Natural killer cell (primary cell): Measurements from ENCODE around the gene GLYR1. TPM values are rescaled to one million over a fixed set of nuclear protein-coding genes. Genes with fewer than 3 reads are reported as not detected.

ENCODE experiments used
- ATAC-seq, 3 donors: fragments of 150-1000 bp in 2 of 3; fragments of 200-7000 bp in 1 of 3; cut with Tn5 transposase; 1 replicate in 1 of 3; 2 replicates in 2 of 3; pipeline ENCODE4 v1.10.0; 2021; ENCODE audit warnings: mild to moderate bottlenecking in 2 of 3, moderate library complexity in 2 of 3
- DNase-seq, 2 donors: peaks; one replicate each; pipeline versions ENCODE4 v3.0.0 to v3.0.0-alpha.2; 2013 to 2021; ENCODE audit warnings: mixed read lengths in 1 of 2
- H3K27ac ChIP-seq: one replicate; pipeline ENCODE4 v1.5.1; 2013; ENCODE audit warnings: mild to moderate bottlenecking, low read length
- H3K27me3 ChIP-seq: one replicate; pipeline ENCODE4 v1.6.1; 2013; ENCODE audit warnings: low read length; ENCODE audit not compliant: control insufficient read depth, insufficient read depth
- H3K36me3 ChIP-seq: one replicate; pipeline ENCODE4 v1.6.1; 2013; ENCODE audit warnings: low read length; ENCODE audit not compliant: control insufficient read depth, insufficient read depth
- H3K4me1 ChIP-seq: one replicate; pipeline ENCODE4 v1.6.1; 2013; ENCODE audit warnings: low read length; ENCODE audit not compliant: control insufficient read depth, insufficient read depth
- H3K4me3 ChIP-seq: one replicate; pipeline ENCODE4 v1.5.1; 2013; ENCODE audit warnings: low read length
- H3K9me3 ChIP-seq: one replicate; pipeline ENCODE4 v1.6.1; 2013; ENCODE audit warnings: low read length; ENCODE audit not compliant: control insufficient read depth, insufficient read depth
- H3K27ac Mint-ChIP-seq, 2 donors: one replicate each; pipeline ENCODE4 v1.8.0; 2022; ENCODE audit warnings: mild to moderate bottlenecking in 2 of 2, mixed read lengths in 2 of 2, moderate library complexity in 1 of 2
- H3K27me3 Mint-ChIP-seq, 2 donors: one replicate each; pipeline ENCODE4 v1.8.0; 2022; ENCODE audit warnings: low read depth in 2 of 2, mixed read lengths in 2 of 2
- H3K36me3 Mint-ChIP-seq: one replicate; pipeline ENCODE4 v1.8.0; 2022; ENCODE audit warnings: mixed read lengths
- H3K4me1 Mint-ChIP-seq, 2 donors: one replicate each; pipeline ENCODE4 v1.8.0; 2022; ENCODE audit warnings: mixed read lengths in 2 of 2
- H3K4me3 Mint-ChIP-seq: one replicate; pipeline ENCODE4 v1.8.0; 2022; ENCODE audit warnings: mild to moderate bottlenecking, moderate library complexity, mixed read lengths
- H3K9me3 Mint-ChIP-seq, 2 donors: one replicate each; pipeline ENCODE4 v1.8.0; 2022; ENCODE audit warnings: mixed read lengths in 2 of 2
- WGBS: methylation state at CpG from one replicate; pipeline ENCODE4 v1.1.7; 2013; ENCODE audit warnings: missing lambda C conversion rate; ENCODE audit not compliant: insufficient coverage; 5-methylcytosine and 5-hydroxymethylcytosine counted together
- intact Hi-C: fragments of 100-400 bp; cut with micrococcal nuclease; formaldehyde crosslinking; loops from one replicate; pipeline ENCODE4 v1.14.2; 2022
- total RNA-seq, 4 donors: library from RNA; stranded (reverse); fragments of 120-200 nt in 1 of 4; gene quantifications; one replicate each; pipeline versions ENCODE4 v1.2.3 to v1.2.4, GENCODE V29; 2013 to 2022
- TF ChIP-seq, protein P1 (sequence below): fragments of 200-600 bp; IDR thresholded peaks from one replicate; pipeline ENCODE4 v1.8.0; 2022; ENCODE audit warnings: antibody characterized with exemption

GLYR1 gene
- total RNA-seq, 3 donors from 2014 or later (not counting 1 experiment from before 2014, with no cell fraction given): 112 to 129 (median 125) TPM

DNA sequence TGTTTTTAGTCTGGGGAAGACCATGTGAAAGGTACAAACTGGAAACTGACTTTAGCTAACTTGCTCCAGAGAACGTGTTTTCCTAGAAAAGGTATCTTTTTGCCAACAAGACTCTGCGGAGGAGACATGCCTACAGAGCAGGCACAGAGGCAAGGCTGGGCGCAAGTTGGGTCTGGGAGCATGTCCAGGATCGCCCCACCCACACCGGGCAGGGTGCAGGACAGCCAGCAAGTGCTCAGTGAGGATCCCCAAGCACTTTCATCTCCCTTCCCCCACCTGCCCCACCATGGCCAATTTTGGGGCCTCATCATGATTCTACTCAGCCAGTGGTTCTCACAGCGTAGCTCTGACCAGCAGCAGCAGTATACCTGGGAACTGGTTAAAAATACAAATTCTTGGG is 26.4 kb downstream of the GLYR1 start:
- Mint-ChIP-seq H3K4me1 (peaks cover 0 to 9% of the 10 kb centered on the region in 2 donors), H3K36me3 (peaks cover 22% of the 10 kb centered on the region)

DNA sequence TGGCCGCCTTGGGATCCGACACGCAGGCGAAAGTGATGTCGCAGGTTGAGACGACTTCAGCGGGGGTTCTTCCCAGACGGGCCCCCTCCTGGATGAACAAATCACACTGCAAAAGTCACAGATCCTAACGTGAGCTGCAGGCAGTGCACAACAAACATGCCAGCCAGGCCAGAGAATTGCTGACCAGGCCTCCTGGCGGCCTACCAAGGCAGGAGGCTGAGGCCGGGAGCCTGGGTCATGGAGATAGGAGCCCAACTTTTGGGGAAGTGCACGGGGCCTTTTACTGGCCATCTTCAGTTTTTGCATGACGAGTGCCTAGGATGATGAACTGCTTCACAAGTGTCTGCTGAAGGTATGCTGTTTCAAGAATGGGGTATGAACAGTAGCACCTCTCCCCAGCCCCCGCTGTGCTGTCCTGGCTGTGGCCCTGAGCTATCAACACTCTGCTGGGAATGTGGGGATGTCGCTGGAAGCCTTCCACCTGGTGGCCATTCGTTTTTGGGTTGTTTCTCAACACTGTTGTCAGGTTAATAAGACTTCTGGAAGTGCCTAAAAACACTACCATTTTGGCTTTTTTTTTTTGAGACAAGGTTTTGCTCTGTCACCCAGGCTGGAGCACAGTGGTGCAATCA is 32.4 kb downstream of the GLYR1 start:
- ATAC-seq (no peak), DNase-seq (no peak)
- Mint-ChIP-seq H3K27ac (no peak overlapping the region), H3K4me1 (no peaks in the 10 kb centered on the region), H3K9me3 (no peaks in the 10 kb centered on the region), H3K4me3 (no peak overlapping the region), H3K36me3 (peaks cover 22% of the 10 kb centered on the region), H3K27me3 (no peaks in the 10 kb centered on the region)
- no peaks in the 10 kb centered on the region for H3K4me1 ChIP-seq
- no peak overlapping the region for H3K27ac ChIP-seq
- whole genome bisulfite sequencing: 95% methylated on average over 16 of the region's 16 CpGs
- no peaks in the 10 kb centered on the region for H3K9me3 ChIP-seq
- peaks cover 49% of the 10 kb centered on the region for H3K36me3 ChIP-seq
- H3K27me3 ChIP-seq: no peaks in the 10 kb centered on the region
- H3K4me3 ChIP-seq: no peak overlapping the region
- intact Hi-C loops: no loop called here
- TF ChIP-seq, protein P1, sequence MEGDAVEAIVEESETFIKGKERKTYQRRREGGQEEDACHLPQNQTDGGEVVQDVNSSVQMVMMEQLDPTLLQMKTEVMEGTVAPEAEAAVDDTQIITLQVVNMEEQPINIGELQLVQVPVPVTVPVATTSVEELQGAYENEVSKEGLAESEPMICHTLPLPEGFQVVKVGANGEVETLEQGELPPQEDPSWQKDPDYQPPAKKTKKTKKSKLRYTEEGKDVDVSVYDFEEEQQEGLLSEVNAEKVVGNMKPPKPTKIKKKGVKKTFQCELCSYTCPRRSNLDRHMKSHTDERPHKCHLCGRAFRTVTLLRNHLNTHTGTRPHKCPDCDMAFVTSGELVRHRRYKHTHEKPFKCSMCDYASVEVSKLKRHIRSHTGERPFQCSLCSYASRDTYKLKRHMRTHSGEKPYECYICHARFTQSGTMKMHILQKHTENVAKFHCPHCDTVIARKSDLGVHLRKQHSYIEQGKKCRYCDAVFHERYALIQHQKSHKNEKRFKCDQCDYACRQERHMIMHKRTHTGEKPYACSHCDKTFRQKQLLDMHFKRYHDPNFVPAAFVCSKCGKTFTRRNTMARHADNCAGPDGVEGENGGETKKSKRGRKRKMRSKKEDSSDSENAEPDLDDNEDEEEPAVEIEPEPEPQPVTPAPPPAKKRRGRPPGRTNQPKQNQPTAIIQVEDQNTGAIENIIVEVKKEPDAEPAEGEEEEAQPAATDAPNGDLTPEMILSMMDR: no peak

More for the DNA sequence above, 26.4 kb downstream of the GLYR1 start:
- no peaks in the 10 kb centered on the region for H3K27me3 ChIP-seq
- Mint-ChIP-seq H3K27me3 (no peaks in the 10 kb centered on the region), H3K9me3 (no peaks in the 10 kb centered on the region), H3K4me3 (no peak overlapping the region), H3K27ac (no peak overlapping the region)
- H3K36me3 ChIP-seq: peaks cover 53% of the 10 kb centered on the region
- H3K9me3 ChIP-seq: no peaks in the 10 kb centered on the region
- DNase-seq: no peak
- WGBS: 97% methylated on average over 6 of the region's 6 CpGs
- TF ChIP-seq, protein P1: no peak
- no peaks in the 10 kb centered on the region for H3K4me1 ChIP-seq
- H3K27ac ChIP-seq: no peak overlapping the region
- ATAC-seq: no peak
- H3K4me3 ChIP-seq: no peak overlapping the region
- intact Hi-C loops: no loop called here

DNA sequence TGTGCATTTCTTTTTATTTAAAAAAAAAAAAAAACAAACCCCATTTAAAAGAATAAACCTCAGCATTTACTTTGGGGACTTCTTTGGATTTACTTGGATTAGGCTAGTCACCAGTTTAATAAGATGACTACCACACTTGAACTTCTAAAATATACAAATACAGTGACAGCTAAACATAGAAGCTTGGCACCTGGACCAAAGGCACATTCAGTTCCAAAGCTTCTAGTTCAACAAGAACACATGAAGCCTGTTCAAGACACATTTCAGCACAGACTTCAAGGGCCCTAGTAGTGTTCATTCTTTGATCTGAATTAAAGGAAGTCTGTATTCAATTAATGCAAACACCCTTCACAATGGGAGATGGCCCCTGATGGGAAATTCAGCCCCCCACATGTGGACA is 33.0 kb downstream of the GLYR1 start:
- Mint-ChIP-seq H3K36me3 (peaks cover 21% of the 10 kb centered on the region), H3K4me1 (no peaks in the 10 kb centered on the region), H3K4me3 (no peak overlapping the region), H3K27ac (no peak overlapping the region), H3K9me3 (no peaks in the 10 kb centered on the region), H3K27me3 (no peaks in the 10 kb centered on the region)
- H3K27me3 ChIP-seq: no peaks in the 10 kb centered on the region
- ATAC-seq (no peak), DNase-seq (no peak)
- H3K4me1 ChIP-seq: no peaks in the 10 kb centered on the region
- TF ChIP-seq, protein P1: no peak
- no peak overlapping the region for H3K27ac ChIP-seq
- H3K9me3 ChIP-seq: no peaks in the 10 kb centered on the region
- no peak overlapping the region for H3K4me3 ChIP-seq
- intact Hi-C loops: no loop called here
- peaks cover 48% of the 10 kb centered on the region for H3K36me3 ChIP-seq
